Body of pancreas (tissue), 4 donors: Measurements from ENCODE around the gene SPATS1.

Experiments used
- CTCF ChIP-seq, 7 experiments: fragments of 450-650 bp in 4 of 7; fragments of 200-600 bp in 3 of 7; sonication (generic) in 3 of 7; IDR thresholded peaks; one replicate each; pipeline ENCODE4 v1.5.1; 2016 to 2019; ENCODE audit warnings: antibody characterized with exemption in 7 of 7
- POLR2A ChIP-seq, 3 donors: fragments of 450-650 bp; IDR thresholded peaks; one replicate each; pipeline ENCODE4 v1.6.1; 2016; ENCODE audit warnings: antibody characterized with exemption in 3 of 3, mild to moderate bottlenecking in 2 of 3

GRCh38 chr6:44367681-44368080, 25.2 kb downstream of the SPATS1 start:
- no peak for TF ChIP-seq CTCF (IDR thresholded peaks at IDR 0.05)
- TF ChIP-seq POLR2A (IDR thresholded peaks at IDR 0.05) = no peak
